Naive thymus-derived CD4-positive, alpha-beta T cell (primary cell): ENCODE data around the gene SERPING1. TPM values are rescaled to one million over a fixed set of nuclear protein-coding genes. Genes with fewer than 3 reads are reported as not detected.

ENCODE experiments used
- ATAC-seq: fragments of 150-1000 bp; cut with Tn5 transposase; 2 replicates; pipeline ENCODE4 v1.10.0; 2021; ENCODE audit warnings: mild to moderate bottlenecking, moderate library complexity
- CTCF ChIA-PET: fragments of 350-600 bp; sonication (Branson Sonifier 250); formaldehyde crosslinking; loops from one replicate; lab custom pipeline; 2021; ENCODE audit warnings: antibody characterized with exemption; lab: Charles Lee
- POLR2A ChIA-PET: fragments of 350-600 bp; sonication (Branson Sonifier 250); formaldehyde crosslinking; loops from one replicate; lab custom pipeline; 2021; ENCODE audit warnings: antibody characterized with exemption, inconsistent platforms; lab: Charles Lee
- DNase-seq, 9 donors: peaks; one replicate each; pipeline versions ENCODE4 v3.0.0 to v3.0.0-alpha.2; 2020 to 2022; ENCODE audit warnings: mixed read lengths in 1 of 9
- H3K27ac ChIP-seq: one replicate; pipeline ENCODE4 v1.7.0; 2013; ENCODE audit warnings: mild to moderate bottlenecking, low read depth, low read length, moderate library complexity
- H3K27me3 ChIP-seq, 2 donors: one replicate each; pipeline ENCODE4 v1.7.0; 2013; ENCODE audit warnings: low read length in 2 of 2, mild to moderate bottlenecking in 2 of 2, moderate library complexity in 2 of 2; ENCODE audit not compliant: control insufficient read depth in 2 of 2, insufficient read depth in 2 of 2
- H3K36me3 ChIP-seq, 3 experiments: 1 replicate in 2 of 3; 2 replicates in 1 of 3; pipeline ENCODE4 v1.7.0; 2013; ENCODE audit warnings: low read length in 3 of 3, mild to moderate bottlenecking in 3 of 3, moderate library complexity in 1 of 3; ENCODE audit not compliant: insufficient read depth in 3 of 3, control insufficient read depth in 2 of 3
- H3K4me1 ChIP-seq, 2 donors: one replicate each; pipeline ENCODE4 v1.7.0; 2013; ENCODE audit warnings: low read length in 2 of 2, mild to moderate bottlenecking in 2 of 2, moderate library complexity in 1 of 2; ENCODE audit not compliant: control insufficient read depth in 2 of 2, insufficient read depth in 2 of 2
- H3K4me3 ChIP-seq: 2 replicates; pipeline ENCODE4 v1.7.0; 2013; ENCODE audit warnings: mild to moderate bottlenecking, low read length
- H3K9me3 ChIP-seq, 3 experiments: 1 replicate in 2 of 3; 2 replicates in 1 of 3; pipeline ENCODE4 v1.7.0; 2013; ENCODE audit warnings: low read length in 3 of 3; ENCODE audit not compliant: control insufficient read depth in 2 of 3
- H3K27ac Mint-ChIP-seq, 9 donors: one replicate each; pipeline ENCODE4 v1.8.0; 2020 to 2022; ENCODE audit warnings: mixed read lengths in 9 of 9, mild to moderate bottlenecking in 8 of 9, moderate library complexity in 5 of 9, inconsistent platforms in 2 of 9
- H3K27me3 Mint-ChIP-seq, 5 donors: one replicate each; pipeline ENCODE4 v1.8.0; 2021 to 2022; ENCODE audit warnings: mixed read lengths in 5 of 5, mild to moderate bottlenecking in 1 of 5
- H3K36me3 Mint-ChIP-seq, 5 donors: one replicate each; pipeline ENCODE4 v1.8.0; 2020 to 2022; ENCODE audit warnings: mixed read lengths in 5 of 5, mild to moderate bottlenecking in 3 of 5, inconsistent platforms in 1 of 5
- H3K4me1 Mint-ChIP-seq, 7 donors: one replicate each; pipeline ENCODE4 v1.8.0; 2020 to 2022; ENCODE audit warnings: mixed read lengths in 7 of 7, mild to moderate bottlenecking in 3 of 7, inconsistent platforms in 1 of 7
- H3K4me3 Mint-ChIP-seq, 10 donors: one replicate each; pipeline ENCODE4 v1.8.0; 2020 to 2022; ENCODE audit warnings: mild to moderate bottlenecking in 10 of 10, mixed read lengths in 10 of 10, moderate library complexity in 6 of 10, inconsistent platforms in 2 of 10
- H3K9me3 Mint-ChIP-seq, 11 donors: one replicate each; pipeline ENCODE4 v1.8.0; 2020 to 2022; ENCODE audit warnings: mixed read lengths in 11 of 11, mild to moderate bottlenecking in 4 of 11, inconsistent platforms in 1 of 11, moderate library complexity in 1 of 11
- intact Hi-C, 2 donors: fragments of 100-400 bp; cut with micrococcal nuclease; formaldehyde crosslinking; loops; one replicate each; pipeline ENCODE4 v1.15.1; 2023
- polyA plus RNA-seq, 2 donors: library from polyadenylated mRNA; unstranded; fragments of 300-500 nt; fragmentation: Illumina TruSeq; gene quantifications; one replicate each; pipeline ENCODE4 v1.2.3, GENCODE V29; 2021
- total RNA-seq, 6 experiments: library from RNA in 5 of 6; stranded (reverse) in 5 of 6; gene quantifications; 1 replicate in 5 of 6; 2 replicates in 1 of 6; pipeline ENCODE4 v1.2.3 and lab custom pipeline; 2021 to 2026

SERPING1 gene
- total and polyA plus RNA-seq, 7 experiments from 2014 or later = 0.21 to 3.7 (median 0.97) TPM; not detected in 4

GRCh38 chr11:57556041-57556440 is 41.4 kb upstream of the SERPING1 start:
- peak overlapping the region in 4 of 9 donors; percentile 8 to 59 (median 42) for H3K27ac Mint-ChIP-seq
- no peak for ATAC-seq
- intact Hi-C loops = no loop called here
- H3K36me3 Mint-ChIP-seq = peaks cover 6 to 38% (median 23%) of the 10 kb centered on the region in 5 donors
- peaks cover 30 to 95% (median 46%) of the 10 kb centered on the region in 3 experiments for H3K36me3 ChIP-seq
- no peak for DNase-seq
- peaks cover 0 to 3% of the 10 kb centered on the region in 2 donors for H3K4me1 ChIP-seq
- H3K4me3 ChIP-seq = no peak overlapping the region
- no peak overlapping the region for H3K4me3 Mint-ChIP-seq
- no peaks in the 10 kb centered on the region for H3K9me3 ChIP-seq
- no peaks in the 10 kb centered on the region for H3K27me3 ChIP-seq
- H3K4me1 Mint-ChIP-seq = peaks cover 8 to 19% (median 10%) of the 10 kb centered on the region in 7 donors
- ChIA-PET CTCF (no interaction called here), POLR2A (no interaction called here)
- no peaks in the 10 kb centered on the region for H3K9me3 Mint-ChIP-seq
- no peaks in the 10 kb centered on the region for H3K27me3 Mint-ChIP-seq
- H3K27ac ChIP-seq = no peak overlapping the region

- H3K27ac ChIP-seq = no peak overlapping the region
- H3K4me3 ChIP-seq = no peak overlapping the region
- no peaks in the 10 kb centered on the region for H3K9me3 Mint-ChIP-seq
- H3K36me3 Mint-ChIP-seq = peaks cover 10 to 27% (median 16%) of the 10 kb centered on the region in 5 donors
- CTCF ChIA-PET = no interaction called here
- H3K27ac Mint-ChIP-seq = peak overlapping the region in 5 of 9 donors; percentile 6 to 55 (median 45)
- intact Hi-C loops = loop anchor here in 1 of 2 donors (10.0 kb wide), 2 partner anchors 235 to 1585 kb away; partner anchors contain the start of genes FAM111A and TNKS1BP1
- no peaks in the 10 kb centered on the region for H3K27me3 Mint-ChIP-seq
- H3K36me3 ChIP-seq = peaks cover 12 to 70% (median 21%) of the 10 kb centered on the region in 3 experiments
- ATAC-seq (no peak), DNase-seq (no peak)
- H3K4me1 ChIP-seq = peaks cover 4 to 10% of the 10 kb centered on the region in 2 donors
- H3K4me3 Mint-ChIP-seq = no peak overlapping the region
- POLR2A ChIA-PET = no interaction called here
- peaks cover 35 to 54% (median 47%) of the 10 kb centered on the region in 7 donors for H3K4me1 Mint-ChIP-seq
- H3K27me3 ChIP-seq = no peaks in the 10 kb centered on the region
- H3K9me3 ChIP-seq = no peaks in the 10 kb centered on the region
These were observed 37.3 kb upstream of the SERPING1 start for GRCh38 chr11:57560146-57560545.

GRCh38 chr11:57562596-57562995 is 34.9 kb upstream of the SERPING1 start:
- Mint-ChIP-seq H3K4me3 (peak overlapping the region in 7 of 10 donors; percentile 7 to 60 (median 13)), H3K4me1 (peaks cover 45 to 62% (median 52%) of the 10 kb centered on the region in 7 donors), H3K27me3 (no peaks in the 10 kb centered on the region), H3K36me3 (peaks cover 10 to 28% (median 13%) of the 10 kb centered on the region in 5 donors), H3K9me3 (no peaks in the 10 kb centered on the region), H3K27ac (peak overlapping the region in 8 of 9 donors; percentile 43 to 97 (median 58))
- Histone ChIP-seq H3K4me3 (no peak overlapping the region), H3K27ac (peak overlapping the region; percentile 20), H3K4me1 (peaks cover 9 to 11% of the 10 kb centered on the region in 2 donors), H3K36me3 (peaks cover 11 to 50% (median 16%) of the 10 kb centered on the region in 3 experiments), H3K27me3 (no peaks in the 10 kb centered on the region), H3K9me3 (no peaks in the 10 kb centered on the region)
- no peak for DNase-seq
- no peak for ATAC-seq
- CTCF ChIA-PET = interaction anchor here (0.7 to 1.3 kb wide), 2 partner anchors 11 to 77 kb away, joined by 3 to 4 read pairs; no protein-coding TSS in a partner anchor
- POLR2A ChIA-PET = interaction anchor here (1.0 kb wide), 1 partner anchor 16 kb away, joined by 3 read pairs; no protein-coding TSS in a partner anchor
- intact Hi-C loops = loop anchor here in 1 of 2 donors (10.0 kb wide), 2 partner anchors 238 to 1582 kb away; partner anchors contain the start of genes FAM111A and TNKS1BP1

GRCh38 chr11:57566005-57566904 is 31.2 kb upstream of the SERPING1 start:
- no peaks in the 10 kb centered on the region for H3K9me3 Mint-ChIP-seq
- ChIA-PET CTCF (interaction anchor here (0.6 to 6.3 kb wide), 3 partner anchors 75 to 80 kb away, joined by 6 to 86 read pairs (median 6); no protein-coding TSS in a partner anchor), POLR2A (interaction anchor here (0.6 to 1.2 kb wide), 2 partner anchors 146 to 1002 kb away, joined by 4 to 5 read pairs; partner anchors contain the start of genes MED19 and TMX2)
- intact Hi-C loops = loop anchor here (1.0 to 10.0 kb wide), 8 partner anchors 35 to 1579 kb away; partner anchors contain the start of genes FAM111A (in 1 of the 2), MED19 (in 1 of the 2), SELENOH (in 1 of the 2) and TMX2 (in 1 of the 2)
- DNase-seq = peak in 7 of 9 donors; percentile 29 to 54 (median 42)
- H3K4me1 ChIP-seq = peaks cover 9 to 17% of the 10 kb centered on the region in 2 donors
- H3K4me1 Mint-ChIP-seq = peaks cover 44 to 69% (median 53%) of the 10 kb centered on the region in 7 donors
- peak; percentile 40 for ATAC-seq
- H3K4me3 ChIP-seq = peak overlapping the region; percentile 99
- H3K4me3 Mint-ChIP-seq = peak overlapping the region; percentile 88 to 99 (median 97)
- no peaks in the 10 kb centered on the region for H3K27me3 ChIP-seq
- H3K36me3 Mint-ChIP-seq = peaks cover 4 to 20% (median 5%) of the 10 kb centered on the region in 5 donors
- peak overlapping the region; percentile 83 to 100 (median 97) for H3K27ac Mint-ChIP-seq
- no peaks in the 10 kb centered on the region for H3K27me3 Mint-ChIP-seq
- no peaks in the 10 kb centered on the region for H3K9me3 ChIP-seq
- H3K36me3 ChIP-seq = peaks cover 0 to 23% (median 0%) of the 10 kb centered on the region in 3 experiments
- peak overlapping the region; percentile 97 for H3K27ac ChIP-seq

GRCh38 chr11:57566905-57567514 is 30.5 kb upstream of the SERPING1 start:
- CTCF ChIA-PET = interaction anchor here (1.0 to 6.3 kb wide), 12 partner anchors 9 to 959 kb away, joined by 3 to 86 read pairs (median 6); no protein-coding TSS in a partner anchor
- ATAC-seq = no peak
- no peaks in the 10 kb centered on the region for H3K9me3 Mint-ChIP-seq

More at GRCh38 chr11:57566905-57567514, 30.5 kb upstream of the SERPING1 start:
- Histone ChIP-seq H3K27ac (peak overlapping the region; percentile 97), H3K4me1 (peaks cover 9 to 17% of the 10 kb centered on the region in 2 donors), H3K4me3 (peak overlapping the region; percentile 99), H3K36me3 (peaks cover 0 to 19% (median 0%) of the 10 kb centered on the region in 3 experiments), H3K9me3 (no peaks in the 10 kb centered on the region), H3K27me3 (no peaks in the 10 kb centered on the region)
- peaks cover 4 to 19% (median 5%) of the 10 kb centered on the region in 5 donors for H3K36me3 Mint-ChIP-seq
- no peaks in the 10 kb centered on the region for H3K27me3 Mint-ChIP-seq
- H3K27ac Mint-ChIP-seq = peak overlapping the region; percentile 83 to 100 (median 97)
- DNase-seq = peak in 8 of 9 donors; percentile 10 to 53 (median 38)
- H3K4me3 Mint-ChIP-seq = peak overlapping the region; percentile 88 to 99 (median 97)
- peaks cover 44 to 69% (median 53%) of the 10 kb centered on the region in 7 donors for H3K4me1 Mint-ChIP-seq
- POLR2A ChIA-PET = interaction anchor here (0.7 to 1.9 kb wide), 8 partner anchors 12 to 145 kb away, joined by 3 to 13 read pairs (median 4); partner anchors contain the start of genes MED19, TIMM10 and TMX2
- intact Hi-C loops = loop anchor here (1.0 to 10.0 kb wide), 11 partner anchors 36 to 1578 kb away; partner anchors contain the start of genes CLP1 (in 1 of the 2), FAM111A (in 1 of the 2), MED19 (in 1 of the 2) and SELENOH (in 1 of the 2)
